Dedifferentiated amniotic fluid mesenchymal stem cell (primary cell): ENCODE results near the gene PRR33.

Source experiments
- DNase-seq: peaks from one replicate; pipeline ENCODE4 v3.0.0-alpha.2; 2016; ENCODE audit errors: extremely low spot score

Gene PRR33

DNA sequence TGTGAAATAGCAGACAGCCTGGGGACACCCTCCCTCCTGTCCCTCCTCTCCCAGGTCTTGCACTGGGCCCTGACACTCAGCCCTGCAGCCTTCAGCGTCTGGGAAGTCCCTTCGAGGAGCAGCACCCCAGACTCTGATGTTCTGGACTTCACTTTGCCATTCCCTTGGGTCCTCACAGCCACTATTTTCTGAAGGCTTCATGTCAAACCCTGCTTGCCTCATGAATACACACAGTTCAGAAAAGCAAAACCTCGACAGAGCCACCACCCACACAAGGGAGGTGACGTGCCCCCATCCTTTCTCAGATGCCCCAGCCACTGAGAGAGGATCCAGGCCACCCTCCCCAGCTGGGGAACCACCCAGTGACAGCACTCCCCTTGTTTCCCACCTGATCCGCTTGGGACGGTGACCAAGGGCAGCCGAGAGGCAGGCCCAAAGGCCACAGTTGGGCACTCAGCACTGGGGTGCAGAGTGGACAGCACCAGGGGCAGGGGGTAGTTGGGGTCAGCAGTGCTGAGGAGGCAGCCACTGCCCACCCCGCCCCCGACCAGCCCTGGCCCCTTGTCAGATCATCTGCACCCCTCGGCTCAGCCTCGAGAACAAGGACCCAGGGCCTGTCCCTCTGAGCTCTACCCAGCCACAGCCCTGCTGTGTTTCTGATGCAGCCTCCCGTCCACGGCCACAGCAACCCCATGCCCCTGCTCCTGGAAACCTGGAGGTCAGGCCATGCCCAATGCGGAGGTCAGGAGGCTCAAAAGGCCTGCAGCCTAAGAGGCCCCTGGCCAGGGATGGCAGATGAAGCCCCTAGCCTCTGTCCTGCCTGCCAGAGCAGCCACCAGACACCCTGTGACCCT, 24.7 kb upstream of the PRR33 start:
- DNase-seq, result no peak

DNA sequence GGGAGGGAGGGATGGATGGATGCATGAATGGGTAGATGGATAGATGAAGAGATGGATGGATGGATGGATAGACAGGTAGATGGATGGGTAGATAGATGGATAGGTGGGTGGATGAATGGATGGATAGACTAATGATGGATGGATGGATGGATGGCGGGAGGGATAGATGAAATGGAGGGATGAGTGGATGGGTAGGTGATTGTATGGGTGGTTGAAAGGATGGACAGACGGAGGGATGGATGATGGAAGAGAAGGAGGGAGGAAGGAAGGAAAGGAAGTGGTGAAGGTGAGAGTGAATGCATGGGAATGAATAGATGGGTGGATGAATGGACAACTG, 24.1 kb upstream of the PRR33 start:
- no peak for DNase-seq

DNA sequence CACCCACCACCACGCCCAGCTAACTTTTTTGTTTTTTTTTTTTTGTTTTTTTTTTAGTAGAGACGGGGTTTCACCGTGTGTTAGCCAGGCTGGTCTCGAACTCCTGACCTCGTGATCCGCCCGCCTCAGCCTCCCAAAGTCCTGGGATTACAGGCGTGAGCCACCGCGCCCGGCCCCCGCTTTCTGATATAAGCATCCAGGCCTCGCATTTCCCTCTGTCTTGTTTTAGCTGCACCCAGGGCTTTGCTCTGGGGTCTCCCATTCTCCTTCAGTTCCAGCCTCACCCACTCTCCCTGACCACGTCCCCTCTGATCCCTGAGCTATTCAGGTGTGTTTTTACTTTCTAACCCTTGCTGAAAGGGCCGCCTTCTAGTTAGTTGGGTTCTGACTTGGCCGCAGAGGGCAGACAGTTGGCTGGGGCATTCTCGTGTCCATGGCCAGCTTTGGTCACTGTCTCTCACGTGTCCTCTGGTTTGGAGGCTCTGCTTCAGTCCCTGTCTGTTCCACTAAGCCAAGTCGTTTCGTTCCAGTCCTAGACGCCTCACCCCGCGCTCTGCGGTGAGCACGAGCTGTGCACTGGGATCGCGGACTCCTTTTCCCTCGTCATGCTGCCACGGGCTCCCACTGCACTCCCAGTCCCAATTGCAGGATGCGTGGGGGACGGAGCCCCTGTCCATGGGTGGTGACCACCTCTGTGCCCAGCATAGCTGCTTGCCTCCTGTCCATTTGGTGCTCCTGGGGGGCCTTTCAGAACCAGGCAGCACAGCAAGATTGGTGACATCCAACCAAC, 21.8 kb upstream of the PRR33 start:
- no peak for DNase-seq

DNA sequence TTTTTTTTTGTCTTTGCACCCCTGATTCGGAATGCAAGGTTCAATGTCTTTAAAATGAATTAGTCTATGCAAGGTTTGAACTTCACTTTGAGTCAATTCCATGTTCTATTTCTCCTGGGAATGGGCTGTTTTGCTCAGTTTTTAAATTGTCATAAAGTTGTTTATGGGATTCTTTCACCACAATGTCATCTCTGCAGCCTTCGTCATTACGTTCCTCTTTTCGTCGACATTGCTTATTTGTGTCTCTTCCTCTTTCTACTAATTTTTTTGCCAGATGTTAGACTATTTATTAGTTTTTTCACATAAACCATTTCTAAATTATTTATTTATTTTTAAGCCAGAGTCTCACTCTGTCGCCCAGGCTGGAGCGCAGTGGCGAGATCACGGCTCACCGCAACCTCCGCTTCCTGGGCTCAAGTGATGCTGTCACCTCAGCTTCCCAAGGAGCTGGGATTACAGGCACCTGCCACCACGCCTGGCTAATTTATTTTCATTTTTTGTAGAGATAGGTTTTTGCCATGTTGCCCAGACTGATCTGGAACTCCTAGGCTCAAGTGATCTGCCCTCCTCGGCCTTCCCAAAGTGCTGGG, 20.7 kb upstream of the PRR33 start:
- DNase-seq, result no peak

DNA sequence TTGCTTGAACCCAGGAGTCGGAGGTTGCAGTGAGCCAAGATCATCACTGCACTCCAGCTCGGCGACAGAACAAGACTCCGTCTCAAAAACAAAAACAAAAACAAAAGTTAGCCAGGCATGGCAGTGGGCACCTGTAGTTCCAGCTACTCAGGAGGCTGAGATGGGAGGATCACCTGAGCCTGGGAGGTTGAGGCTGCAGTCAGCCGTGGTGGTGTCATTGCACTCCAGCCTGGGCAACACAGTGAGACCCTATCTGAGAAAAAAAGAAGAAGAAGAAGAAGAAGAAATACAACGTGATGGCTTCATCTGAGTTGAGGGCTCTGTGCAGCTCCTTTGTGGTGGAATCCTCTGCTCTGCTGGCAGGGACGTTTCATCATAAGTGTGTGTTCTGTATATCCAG, 17.8 kb upstream of the PRR33 start:
- DNase-seq, result no peak

DNA sequence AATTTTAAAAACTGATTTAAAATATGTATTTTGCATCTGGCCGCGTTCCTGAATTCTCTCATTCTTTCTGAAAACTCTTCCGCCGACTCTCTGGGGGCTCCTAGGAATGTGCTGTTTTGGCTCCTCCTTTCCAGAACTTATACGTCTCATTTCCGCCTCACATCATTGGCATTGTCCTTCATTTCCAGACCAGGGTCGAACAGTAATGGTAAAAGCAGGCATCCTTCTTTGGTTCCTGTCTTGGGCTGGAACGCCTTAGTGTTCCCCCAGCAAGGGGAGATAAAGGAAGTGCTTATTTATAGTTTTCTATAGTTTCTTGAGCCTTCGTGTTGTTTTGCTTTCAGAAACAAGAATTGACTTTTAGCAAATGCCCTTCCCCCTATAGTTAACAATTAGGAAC, 16.9 kb upstream of the PRR33 start:
- no peak for DNase-seq

DNA sequence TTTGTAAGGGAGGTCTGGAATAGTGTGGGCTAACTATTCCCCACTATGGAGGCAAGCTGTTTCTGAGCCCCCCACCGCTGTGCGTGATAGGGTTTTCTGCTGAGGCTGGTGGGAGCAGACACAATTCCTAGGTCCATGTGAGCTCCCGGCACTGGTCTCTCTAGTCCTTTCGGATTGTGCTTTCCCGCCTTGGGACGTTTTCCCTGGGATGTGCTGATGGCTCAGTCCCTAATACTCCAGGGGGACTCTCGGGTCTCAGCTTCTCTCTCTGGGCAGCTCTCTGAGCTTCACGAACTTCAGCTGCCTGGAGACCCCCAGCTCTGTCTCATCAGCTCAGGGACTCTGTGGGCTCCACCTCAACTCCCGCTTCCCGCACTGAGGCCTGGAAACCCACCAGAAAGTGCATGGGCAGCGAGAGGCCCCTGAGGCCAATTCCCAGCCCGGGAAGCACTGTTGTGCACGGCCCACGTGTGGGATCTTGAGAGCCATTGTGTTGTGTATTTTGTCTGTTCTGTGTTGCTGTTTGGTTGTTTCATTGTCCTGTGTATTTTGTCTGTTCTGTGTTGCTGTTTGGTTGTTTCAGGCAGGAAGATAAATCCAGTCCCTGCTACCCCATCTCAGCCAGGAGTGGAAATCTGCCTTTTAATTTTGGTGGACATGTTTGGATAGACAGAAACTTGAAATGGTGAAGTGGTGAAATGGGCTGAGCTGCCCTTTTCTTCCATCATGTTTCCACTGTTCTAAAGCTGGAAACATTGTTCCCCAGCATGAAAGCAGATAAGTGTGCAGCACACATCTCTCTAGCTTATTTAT, 15.1 kb upstream of the PRR33 start:
- no peak for DNase-seq

DNA sequence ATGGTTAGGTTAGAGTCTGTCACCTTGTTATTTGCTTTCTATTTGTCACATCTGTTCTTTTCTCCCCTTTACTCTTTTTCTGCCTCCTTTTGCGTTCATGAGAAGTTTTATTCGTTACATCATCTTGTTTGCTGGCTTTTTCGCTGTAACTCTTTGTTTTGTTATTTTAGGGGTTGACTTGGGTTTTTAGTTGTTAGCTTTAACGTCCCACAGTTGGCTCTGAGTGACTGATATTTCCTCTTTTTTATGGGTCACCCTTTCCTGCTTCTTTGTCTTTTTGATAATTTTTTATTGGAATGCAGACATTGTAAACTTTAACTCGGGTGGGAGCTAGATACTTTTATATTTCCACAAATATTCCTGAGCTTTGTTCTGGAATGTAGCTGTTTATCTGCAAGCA, 14.5 kb upstream of the PRR33 start:
- DNase-seq, result no peak

DNA sequence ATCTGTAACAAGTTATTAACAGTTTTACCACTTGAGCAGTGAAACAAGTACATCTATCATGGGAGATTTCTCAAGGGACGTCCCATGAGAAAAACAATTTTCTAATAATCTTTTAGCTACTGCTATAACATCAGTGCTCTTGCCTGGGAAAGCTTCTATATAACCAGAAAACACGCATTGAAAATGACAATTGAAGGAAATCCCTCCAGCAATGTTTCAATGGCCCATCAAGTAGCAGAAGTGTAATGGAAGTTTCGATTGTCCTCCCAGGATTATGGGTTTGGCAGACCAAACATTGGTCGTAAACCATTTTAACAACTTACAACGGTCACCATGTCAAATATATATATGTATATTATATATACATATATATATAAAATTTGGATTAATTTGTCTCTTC, 8.0 kb upstream of the PRR33 start:
- DNase-seq, result no peak

DNA sequence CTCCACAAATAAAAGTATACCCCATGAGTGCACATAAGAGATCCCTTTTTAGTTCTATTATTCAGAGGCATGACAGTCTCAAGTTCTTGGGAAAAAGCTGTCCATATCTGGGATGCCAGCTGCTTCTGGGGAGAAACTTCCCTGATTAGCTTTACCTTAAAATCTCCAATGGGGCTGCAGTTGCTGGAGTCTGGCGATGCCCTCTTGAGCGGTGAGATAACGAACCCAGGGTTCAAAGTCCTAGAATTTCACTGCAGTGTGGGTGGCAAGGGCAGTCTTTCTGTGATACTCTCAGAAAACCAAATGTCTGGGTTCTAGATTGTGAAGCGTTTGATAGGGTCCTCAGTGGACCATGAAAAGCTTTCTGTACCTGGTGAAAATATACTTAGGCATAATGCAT, 7.4 kb upstream of the PRR33 start:
- DNase-seq, result no peak

DNA sequence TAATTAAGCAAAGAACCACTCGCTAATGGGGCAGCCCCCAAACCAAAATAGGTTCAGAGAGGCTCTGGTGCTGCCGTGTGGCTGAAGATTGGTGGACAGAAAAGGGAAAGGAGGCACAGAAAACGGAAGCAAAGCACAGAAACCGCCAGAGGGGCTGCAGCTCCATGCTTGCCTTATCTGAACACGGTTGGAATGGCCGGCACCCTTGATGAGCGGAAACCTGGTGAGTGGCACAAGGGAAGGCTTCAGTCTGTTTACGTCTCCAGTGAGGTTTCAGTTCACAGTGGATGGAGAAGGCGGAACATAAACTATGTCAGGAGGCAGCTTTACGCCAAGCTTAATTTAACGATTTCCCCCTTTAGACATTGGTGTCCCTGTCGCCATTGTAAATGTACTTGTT, 5.2 kb upstream of the PRR33 start:
- DNase-seq, result no peak

DNA sequence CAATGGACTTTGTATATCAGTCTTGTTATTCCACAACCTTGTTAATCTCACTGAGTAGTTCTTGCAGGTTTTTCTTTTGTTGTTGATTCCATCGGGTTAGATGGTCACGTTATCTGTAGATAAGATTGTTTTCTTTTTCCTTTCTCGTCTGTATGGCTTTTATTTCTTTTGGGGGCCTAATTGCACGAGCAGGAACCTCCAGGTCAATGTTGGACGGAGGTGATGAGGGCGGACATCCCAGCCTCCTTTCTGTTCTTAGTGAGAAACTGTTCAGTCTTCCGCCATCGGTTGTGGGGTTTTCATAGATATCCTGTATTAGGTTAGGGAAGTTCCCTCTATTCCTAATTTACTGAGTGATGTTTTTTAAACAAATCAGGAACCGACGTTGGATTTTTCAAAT, 4.8 kb upstream of the PRR33 start:
- no peak for DNase-seq

DNA sequence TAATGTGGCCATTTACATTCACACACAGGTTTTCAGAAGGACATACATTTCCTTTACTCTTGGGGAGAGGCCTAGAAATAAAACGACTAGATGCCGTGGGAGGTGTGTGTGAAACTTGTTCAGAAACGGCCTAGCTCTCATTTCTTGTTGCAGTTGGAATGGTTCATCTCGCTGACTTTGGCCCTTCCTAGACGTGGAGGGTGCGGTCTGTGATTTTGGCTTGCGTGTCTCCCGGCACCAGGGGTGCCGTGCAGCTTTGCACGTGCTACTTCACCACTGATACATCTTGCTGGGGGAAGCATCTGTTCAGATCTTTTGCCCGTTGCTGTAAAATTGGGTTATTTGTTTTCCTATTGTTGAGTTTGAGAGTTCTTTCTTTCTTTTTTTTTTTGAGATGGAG, 3.1 kb upstream of the PRR33 start:
- no peak for DNase-seq

DNA sequence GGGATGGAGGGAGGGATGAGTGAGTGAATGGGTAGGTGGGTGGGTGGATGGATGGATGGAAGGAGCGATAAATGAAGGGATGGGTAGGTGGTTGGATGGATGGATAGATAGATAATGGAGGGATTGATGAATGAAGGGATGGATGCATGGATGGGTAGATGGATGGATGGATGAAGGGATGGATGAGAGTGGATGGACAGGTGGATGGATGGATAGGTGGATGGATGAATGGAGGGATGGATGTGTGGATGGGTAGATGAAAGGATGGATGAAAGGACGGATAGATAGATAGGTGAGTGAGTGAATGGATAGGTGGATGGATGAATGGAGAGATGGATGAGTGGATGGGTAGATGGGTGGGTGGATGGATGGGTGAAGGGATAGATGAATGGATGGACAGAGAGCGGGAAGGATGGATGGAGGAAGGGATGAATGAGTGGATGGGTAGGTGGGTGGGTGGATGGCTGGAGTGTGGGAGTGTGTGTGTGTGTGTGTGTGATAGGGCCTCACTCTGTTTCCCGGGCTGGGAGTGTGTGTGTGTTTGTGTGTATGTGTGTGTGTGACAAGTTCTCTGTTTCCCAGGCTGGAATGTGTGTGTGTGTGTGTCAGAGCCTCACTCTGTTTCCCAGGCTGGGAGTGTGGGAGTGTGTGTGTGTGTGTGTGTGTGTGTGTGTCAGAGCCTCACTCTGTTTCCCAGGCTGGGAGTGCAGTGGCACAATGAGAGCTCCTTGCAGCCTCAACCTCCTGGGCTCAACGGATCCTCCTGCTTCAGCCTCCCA, 2.1 kb upstream of the PRR33 start:
- DNase-seq, result no peak

DNA sequence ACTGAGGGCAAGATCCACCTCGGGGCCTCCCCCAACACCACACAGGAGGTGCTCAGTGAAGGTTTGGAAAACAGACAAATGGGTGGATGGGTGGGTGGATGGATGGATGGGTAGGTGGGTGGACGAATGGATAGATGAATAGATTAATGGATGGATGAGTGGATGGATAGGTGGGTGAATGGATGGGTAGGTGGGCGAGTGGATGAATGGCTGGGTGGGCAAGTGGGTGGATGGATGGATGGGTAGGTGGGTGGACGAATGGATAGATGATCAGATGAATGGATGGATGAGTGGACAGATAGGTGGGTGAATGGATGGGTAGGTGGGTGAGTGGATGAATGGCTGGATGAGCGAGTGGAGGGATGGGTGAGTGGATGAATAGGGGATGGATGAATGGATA, 863 bp upstream of the PRR33 start:
- DNase-seq, result no peak

DNA sequence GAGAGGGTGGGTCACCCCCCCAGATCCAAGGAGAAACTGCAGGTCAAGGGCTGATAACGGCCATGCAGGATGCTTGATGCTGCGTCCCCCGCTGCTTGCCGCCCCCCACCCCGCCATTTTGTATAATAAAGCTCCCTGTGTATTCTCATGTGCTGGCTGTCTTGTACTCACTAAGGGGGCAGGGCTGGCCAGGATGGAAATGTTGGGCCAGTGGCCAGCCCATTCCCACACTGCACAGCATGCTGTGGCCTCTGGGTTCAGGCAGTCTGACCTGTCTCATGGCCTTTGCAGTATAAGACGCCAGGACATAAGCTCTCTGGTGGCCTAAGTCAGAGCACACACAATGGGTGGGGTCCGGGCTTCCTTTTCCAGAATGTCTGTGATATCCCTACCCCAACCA, 421 bp upstream of the PRR33 start:
- no peak for DNase-seq

DNA sequence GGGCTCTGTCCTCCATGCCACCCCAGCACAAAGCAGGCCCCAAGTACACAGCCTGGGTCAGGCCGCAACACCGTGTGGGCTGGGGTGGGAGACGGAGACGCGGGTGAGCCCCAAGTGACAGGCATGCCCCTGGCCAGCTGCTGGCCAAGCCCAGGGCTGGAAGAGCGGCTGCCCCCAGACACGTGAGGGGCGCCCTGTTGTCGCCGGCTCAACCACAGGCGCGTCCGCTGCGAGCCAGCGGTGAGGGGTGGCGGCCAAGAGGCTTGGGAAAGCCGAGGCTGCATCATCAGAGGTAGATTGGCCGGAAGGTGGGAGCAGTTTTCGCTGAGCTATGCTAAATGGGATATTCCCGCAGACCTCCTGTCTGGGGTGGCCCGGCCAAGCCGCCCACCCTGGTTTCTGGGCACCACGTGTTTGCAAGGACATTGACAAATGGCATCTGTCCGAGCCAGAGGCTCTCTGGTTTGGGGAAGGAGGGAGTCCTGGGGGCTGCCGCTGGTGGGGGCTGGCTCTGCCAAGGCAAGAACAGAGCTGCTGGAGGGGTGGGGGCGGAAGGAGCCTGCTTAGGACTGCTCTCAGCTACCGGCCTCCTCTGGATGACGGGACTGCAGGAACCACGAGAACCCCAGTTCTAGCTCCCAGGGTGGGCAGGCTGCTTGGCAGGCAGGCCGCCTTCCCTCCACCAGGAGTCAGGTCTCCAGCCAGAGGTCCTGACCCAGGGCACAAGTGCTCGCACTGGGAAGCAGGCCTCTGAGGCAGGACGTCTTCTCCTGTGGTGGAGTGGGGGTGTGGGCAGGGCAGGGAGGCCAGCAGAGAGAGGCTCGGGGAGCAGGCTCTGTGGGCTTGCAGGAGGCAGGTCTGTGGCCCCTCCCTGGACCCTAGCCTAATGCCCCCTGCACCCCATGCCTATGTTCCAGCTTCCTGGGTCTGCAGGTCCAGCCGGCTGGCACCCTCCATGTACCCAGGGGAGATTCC, 552 bp downstream of the PRR33 start:
- DNase-seq, result no peak

DNA sequence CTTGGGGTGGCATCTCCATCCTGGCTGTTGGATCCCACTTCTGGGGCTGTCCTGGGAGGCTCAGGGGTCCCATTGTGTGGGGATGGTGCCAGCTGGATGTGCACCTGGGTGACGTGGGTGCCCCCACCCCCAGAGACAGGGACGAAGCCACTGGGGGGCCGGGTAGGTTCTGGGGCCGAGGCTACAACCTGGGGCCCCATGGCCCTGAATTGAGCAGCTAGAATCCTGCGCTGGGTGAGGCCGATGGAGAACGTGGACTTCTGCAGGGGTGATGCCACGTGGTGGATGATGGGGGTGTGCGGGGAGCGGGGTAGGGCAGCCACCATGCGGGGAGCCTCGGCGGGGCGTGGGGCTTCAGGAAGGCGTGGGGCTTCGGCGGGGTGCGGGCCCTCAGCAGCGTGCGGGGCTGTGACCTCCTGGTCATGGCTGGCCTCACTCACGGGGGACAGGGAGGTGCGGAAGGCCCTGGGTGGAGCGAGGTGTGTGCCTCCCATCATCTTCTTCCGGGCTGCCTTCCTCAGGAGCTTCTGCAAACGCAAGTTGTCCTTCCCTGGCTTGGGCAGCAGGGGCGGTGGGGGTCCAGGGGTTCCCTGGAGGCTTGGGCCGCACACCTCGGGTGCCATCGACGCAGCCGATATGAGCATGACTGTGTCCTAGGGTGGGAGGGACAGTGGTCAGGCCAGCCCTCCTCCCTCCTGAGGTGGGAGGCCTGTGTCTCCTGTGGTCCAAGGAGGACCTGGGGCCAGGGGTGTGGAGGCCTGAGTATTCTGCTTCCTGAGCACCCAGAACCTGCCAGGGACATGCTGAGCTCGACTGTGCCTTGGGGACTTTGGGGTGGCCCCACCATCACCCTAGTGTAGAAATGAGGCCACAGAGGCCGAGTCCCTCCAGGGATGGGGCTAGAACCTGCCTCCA, 1.5 kb downstream of the PRR33 start:
- no peak for DNase-seq
